Suprapubic skin (tissue), 4 donors: ENCODE measurements around the gene ASIC3. TPM values are rescaled to one million over a fixed set of nuclear protein-coding genes. Genes with fewer than 3 reads are reported as not detected.

Experiments
- DNase-seq, 2 donors: peaks; one replicate each; pipeline ENCODE4 v3.0.0-alpha.2; 2019; ENCODE audit warnings: low spot score in 2 of 2
- H3K27ac ChIP-seq: fragments of 200-600 bp; sonication (generic); one replicate; pipeline ENCODE4 v1.5.1; 2019
- H3K27me3 ChIP-seq: fragments of 200-600 bp; sonication (generic); one replicate; pipeline ENCODE4 v1.5.1; 2019
- H3K36me3 ChIP-seq: fragments of 200-600 bp; sonication (generic); one replicate; pipeline ENCODE4 v1.5.1; 2019
- H3K4me1 ChIP-seq: fragments of 200-600 bp; sonication (generic); one replicate; pipeline ENCODE4 v1.5.1; 2019
- H3K4me3 ChIP-seq: fragments of 200-600 bp; sonication (generic); one replicate; pipeline ENCODE4 v1.5.1; 2019; ENCODE audit warnings: mild to moderate bottlenecking
- H3K9me3 ChIP-seq: fragments of 200-600 bp; sonication (generic); one replicate; pipeline ENCODE4 v1.5.1; 2019
- EP300 ChIP-seq: sonication (generic); formaldehyde crosslinking; IDR thresholded peaks from one replicate; pipeline ENCODE4 v1.6.1; 2017; ENCODE audit warnings: antibody characterized with exemption
- POLR2A ChIP-seq, 2 donors: fragments of 450-650 bp; IDR thresholded peaks; one replicate each; pipeline ENCODE4 v1.6.1; 2017; ENCODE audit warnings: antibody characterized with exemption in 2 of 2, mild to moderate bottlenecking in 2 of 2, moderate library complexity in 2 of 2
- POLR2AphosphoS5 ChIP-seq, 3 donors: sonication (generic); formaldehyde crosslinking; IDR thresholded peaks; one replicate each; pipeline ENCODE4 v1.6.1; 2017; ENCODE audit warnings: antibody characterized with exemption in 3 of 3
- WGBS: methylation state at CpG from one replicate; pipeline ENCODE4 v1.1.5; 2018; 5-methylcytosine and 5-hydroxymethylcytosine counted together
- total RNA-seq, 4 donors: library from RNA; depleted of rRNA; stranded (reverse); fragments of >200 nt; gene quantifications; one replicate each; pipeline ENCODE4 v1.1.0, GENCODE V29; 2016
- TF ChIP-seq, protein P1 (sequence below), 2 donors: fragments of 200-600 bp in 1 of 2; fragments of 450-650 bp in 1 of 2; sonication (generic) in 1 of 2; IDR thresholded peaks; one replicate each; pipeline ENCODE4 v1.5.1; 2016 to 2019; ENCODE audit warnings: antibody characterized with exemption in 2 of 2, mild to moderate bottlenecking in 1 of 2, moderate library complexity in 1 of 2

The ASIC3 gene
- total RNA-seq, 4 donors from 2014 or later, result 2.6 to 8.7 (median 4.1) TPM

DNA sequence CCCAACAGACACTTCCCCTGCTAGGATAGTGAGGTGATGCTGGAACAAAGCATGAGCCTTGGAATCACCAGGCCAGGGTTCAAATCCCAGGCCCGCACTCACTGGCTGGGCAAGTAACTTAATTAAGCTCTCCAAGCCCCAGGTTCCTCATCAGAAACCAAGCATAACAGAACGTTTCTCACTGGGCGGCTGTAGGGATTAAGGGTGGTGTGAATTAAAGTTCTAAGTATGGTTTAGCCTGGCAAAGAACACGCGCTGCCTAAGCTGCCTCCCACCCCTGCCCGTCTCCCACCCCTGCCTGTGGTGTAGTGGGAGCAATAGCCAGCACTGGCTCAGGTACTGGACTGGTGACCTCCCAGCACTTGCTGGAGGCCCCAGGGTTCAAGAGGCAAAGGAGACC lies 16.7 kb downstream of the ASIC3 start:
- H3K27me3 ChIP-seq, result no peaks in the 10 kb centered on the region
- no peak overlapping the region for H3K27ac ChIP-seq
- peaks cover 69% of the 10 kb centered on the region for H3K36me3 ChIP-seq
- H3K4me3 ChIP-seq, result no peak overlapping the region
- no peak for DNase-seq
- WGBS, result 81% methylated on average over 6 of the region's 6 CpGs
- H3K4me1 ChIP-seq, result peaks cover 38% of the 10 kb centered on the region
- TF ChIP-seq POLR2AphosphoS5 (IDR thresholded peaks at IDR 0.05) (no peak), POLR2A (IDR thresholded peaks at IDR 0.05) (no peak), EP300 (no peak)
- TF ChIP-seq, protein P1, sequence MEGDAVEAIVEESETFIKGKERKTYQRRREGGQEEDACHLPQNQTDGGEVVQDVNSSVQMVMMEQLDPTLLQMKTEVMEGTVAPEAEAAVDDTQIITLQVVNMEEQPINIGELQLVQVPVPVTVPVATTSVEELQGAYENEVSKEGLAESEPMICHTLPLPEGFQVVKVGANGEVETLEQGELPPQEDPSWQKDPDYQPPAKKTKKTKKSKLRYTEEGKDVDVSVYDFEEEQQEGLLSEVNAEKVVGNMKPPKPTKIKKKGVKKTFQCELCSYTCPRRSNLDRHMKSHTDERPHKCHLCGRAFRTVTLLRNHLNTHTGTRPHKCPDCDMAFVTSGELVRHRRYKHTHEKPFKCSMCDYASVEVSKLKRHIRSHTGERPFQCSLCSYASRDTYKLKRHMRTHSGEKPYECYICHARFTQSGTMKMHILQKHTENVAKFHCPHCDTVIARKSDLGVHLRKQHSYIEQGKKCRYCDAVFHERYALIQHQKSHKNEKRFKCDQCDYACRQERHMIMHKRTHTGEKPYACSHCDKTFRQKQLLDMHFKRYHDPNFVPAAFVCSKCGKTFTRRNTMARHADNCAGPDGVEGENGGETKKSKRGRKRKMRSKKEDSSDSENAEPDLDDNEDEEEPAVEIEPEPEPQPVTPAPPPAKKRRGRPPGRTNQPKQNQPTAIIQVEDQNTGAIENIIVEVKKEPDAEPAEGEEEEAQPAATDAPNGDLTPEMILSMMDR (IDR thresholded peaks at IDR 0.05), result no peak
- H3K9me3 ChIP-seq, result no peaks in the 10 kb centered on the region

GRCh38 chr7:151065516-151065915 lies 17.2 kb downstream of the ASIC3 start:
- Histone ChIP-seq H3K4me3 (no peak overlapping the region), H3K36me3 (peaks cover 74% of the 10 kb centered on the region), H3K9me3 (no peaks in the 10 kb centered on the region), H3K4me1 (peaks cover 33% of the 10 kb centered on the region), H3K27ac (no peak overlapping the region), H3K27me3 (no peaks in the 10 kb centered on the region)
- no peak for DNase-seq
- no peak for TF ChIP-seq EP300
- no peak for TF ChIP-seq POLR2A (IDR thresholded peaks at IDR 0.05)
- TF ChIP-seq, protein P1 (IDR thresholded peaks at IDR 0.05), result no peak
- TF ChIP-seq POLR2AphosphoS5 (IDR thresholded peaks at IDR 0.05), result no peak
- 93% methylated on average over 14 of the region's 14 CpGs for WGBS

DNA sequence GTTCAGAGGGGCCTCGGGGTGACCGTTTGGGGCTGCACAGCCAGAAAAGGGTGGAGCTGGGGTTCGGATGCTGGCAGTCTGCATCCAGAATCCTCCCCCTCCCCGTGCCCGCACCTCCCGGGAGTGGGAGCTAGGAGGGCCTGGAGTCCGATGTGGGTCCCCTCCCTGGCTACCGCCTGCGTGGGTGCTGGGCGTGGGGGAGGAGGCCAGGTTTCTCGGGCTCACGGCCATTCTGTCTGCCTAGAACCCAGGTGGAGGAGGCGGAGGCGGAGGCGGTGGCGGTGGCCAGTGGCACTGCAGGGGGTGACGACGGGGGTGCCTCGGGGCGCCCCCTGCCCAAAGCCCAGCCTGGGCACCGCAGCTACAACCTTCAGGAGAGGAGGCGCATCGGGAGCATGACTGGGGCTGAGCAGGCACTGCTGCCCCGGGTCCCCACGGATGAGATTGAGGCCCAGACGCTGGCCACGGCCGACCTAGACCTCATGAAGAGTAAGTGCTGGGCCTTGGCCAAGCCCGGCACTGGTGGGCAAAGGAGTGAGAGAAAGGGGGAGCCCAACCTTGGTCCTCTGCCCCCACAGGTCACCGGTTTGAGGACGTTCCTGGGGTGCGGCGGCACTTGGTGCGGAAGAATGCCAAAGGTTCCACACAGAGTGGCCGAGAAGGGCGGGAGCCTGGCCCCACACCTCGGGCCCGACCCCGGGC lies 18.1 kb downstream of the ASIC3 start:
- no peak overlapping the region for H3K4me3 ChIP-seq
- H3K36me3 ChIP-seq, result peaks cover 83% of the 10 kb centered on the region
- no peak overlapping the region for H3K27ac ChIP-seq
- no peak for TF ChIP-seq POLR2AphosphoS5 (IDR thresholded peaks at IDR 0.05)
- TF ChIP-seq POLR2A (IDR thresholded peaks at IDR 0.05), result no peak
- TF ChIP-seq, protein P1 (IDR thresholded peaks at IDR 0.05), result no peak
- no peak for TF ChIP-seq EP300
- WGBS, result 86% methylated on average over 26 of the region's 39 CpGs
- H3K4me1 ChIP-seq, result peaks cover 24% of the 10 kb centered on the region
- no peaks in the 10 kb centered on the region for H3K27me3 ChIP-seq
- H3K9me3 ChIP-seq, result no peaks in the 10 kb centered on the region
- DNase-seq, result no peak

GRCh38 chr7:151068069-151068773 lies 19.9 kb downstream of the ASIC3 start:
- Histone ChIP-seq H3K27ac (no peak overlapping the region), H3K36me3 (peaks cover 94% of the 10 kb centered on the region), H3K9me3 (no peaks in the 10 kb centered on the region), H3K4me3 (no peak overlapping the region), H3K4me1 (peaks cover 6% of the 10 kb centered on the region), H3K27me3 (no peaks in the 10 kb centered on the region)
- no peak for DNase-seq
- TF ChIP-seq EP300, result no peak
- no peak for TF ChIP-seq POLR2A (IDR thresholded peaks at IDR 0.05)
- no peak for TF ChIP-seq POLR2AphosphoS5 (IDR thresholded peaks at IDR 0.05)
- TF ChIP-seq, protein P1 (IDR thresholded peaks at IDR 0.05), result no peak
- WGBS, result 83% methylated on average over 12 of the region's 12 CpGs

GRCh38 chr7:151069841-151070573 lies 21.7 kb downstream of the ASIC3 start:
- 89% methylated on average over 10 of the region's 17 CpGs for WGBS
- H3K36me3 ChIP-seq, result peaks cover 99% of the 10 kb centered on the region
- no peaks in the 10 kb centered on the region for H3K27me3 ChIP-seq
- no peaks in the 10 kb centered on the region for H3K9me3 ChIP-seq
- no peak overlapping the region for H3K27ac ChIP-seq
- no peak for DNase-seq
- H3K4me1 ChIP-seq, result no peaks in the 10 kb centered on the region
- no peak for TF ChIP-seq EP300
- no peak for TF ChIP-seq POLR2AphosphoS5 (IDR thresholded peaks at IDR 0.05)
- TF ChIP-seq, protein P1 (IDR thresholded peaks at IDR 0.05), result no peak
- TF ChIP-seq POLR2A (IDR thresholded peaks at IDR 0.05), result no peak
- no peak overlapping the region for H3K4me3 ChIP-seq
